HG03354 (cell line): ENCODE data around the gene LYSMD2.

ENCODE experiments used
- ATAC-seq: cut with Tn5 transposase; IDR thresholded peaks from one replicate; pipeline ENCODE4 v1.9.1; 2021; ENCODE audit warnings: mild to moderate bottlenecking; ENCODE audit not compliant: unreplicated experiment, poor library complexity, severe bottlenecking

Gene LYSMD2

GRCh38 chr15:51754267-51754666 lies 16.8 kb upstream of the LYSMD2 start:
- no peak for ATAC-seq

- ATAC-seq = no peak
Measured at GRCh38 chr15:51752888-51753287, 15.4 kb upstream of the LYSMD2 start.

- ATAC-seq = peak; percentile 46
Measured at GRCh38 chr15:51751697-51752683, 14.5 kb upstream of the LYSMD2 start.

- ATAC-seq = peak; percentile 76
Measured at GRCh38 chr15:51750792-51751696, 13.6 kb upstream of the LYSMD2 start, which contains the start of gene TMOD2. TMOD2 (plus strand) TSS chr15:51751597; CDS start chr15:51766442, 14,845 bp downstream.

GRCh38 chr15:51750186-51750585 lies 12.7 kb upstream of the LYSMD2 start:
- ATAC-seq = no peak

- ATAC-seq = no peak
Measured at GRCh38 chr15:51749307-51749706, 11.9 kb upstream of the LYSMD2 start.

GRCh38 chr15:51739061-51739712 lies 1.7 kb upstream of the LYSMD2 start:
- no peak for ATAC-seq

GRCh38 chr15:51738553-51738952 lies 1.1 kb upstream of the LYSMD2 start:
- no peak for ATAC-seq

GRCh38 chr15:51736751-51737521 lies 519 bp downstream of the LYSMD2 start:
- ATAC-seq = peak; percentile 41

- ATAC-seq = no peak
Measured at GRCh38 chr15:51736069-51736468, 1.4 kb downstream of the LYSMD2 start.

GRCh38 chr15:51735228-51736010 lies 2.0 kb downstream of the LYSMD2 start:
- ATAC-seq = peak; percentile 22

GRCh38 chr15:51732646-51733045 lies 4.8 kb downstream of the LYSMD2 start:
- ATAC-seq = no peak

- ATAC-seq = peak; percentile 65
Measured at GRCh38 chr15:51731549-51732267, 5.7 kb downstream of the LYSMD2 start.

GRCh38 chr15:51727141-51727897 lies 10.1 kb downstream of the LYSMD2 start:
- no peak for ATAC-seq

- ATAC-seq = peak; percentile 86
Measured at GRCh38 chr15:51726302-51727073, 11.0 kb downstream of the LYSMD2 start.

GRCh38 chr15:51724673-51725072 lies 12.8 kb downstream of the LYSMD2 start:
- ATAC-seq = no peak
